ENCODE data around the gene RASGRF2. TPM values are rescaled to one million over a fixed set of nuclear protein-coding genes. Genes with fewer than 3 reads are reported as not detected.

RASGRF2 gene
- total and polyA plus RNA-seq, 2 of the 13 experiments (the other 11 are each of a cell fraction or from before 2014, with no cell fraction given): 23.6 to 29.0 TPM

DNA sequence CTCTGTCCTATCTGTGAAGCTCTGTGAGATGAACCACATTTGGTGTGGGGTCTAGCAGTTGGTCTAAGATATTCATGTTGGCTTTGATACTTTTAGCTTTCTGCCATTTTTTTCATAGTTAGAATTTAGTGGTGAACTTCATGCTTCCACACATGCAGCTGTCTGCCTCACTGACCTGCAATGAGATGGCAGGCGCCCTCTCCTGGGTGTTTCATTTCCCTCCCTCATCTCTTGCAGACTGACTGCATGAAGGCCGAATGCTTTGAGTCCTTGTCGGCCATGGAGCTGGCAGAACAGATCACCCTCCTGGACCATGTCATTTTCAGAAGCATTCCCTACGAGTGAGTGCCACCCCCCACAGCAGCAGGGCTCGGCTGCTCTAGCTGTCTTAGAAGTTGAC, 246.8 kb downstream of the RASGRF2 start:
- H3K27me3 ChIP-seq (ENCODE audit: control insufficient read depth in 1 of 2, insufficient read depth in 2 of 2, low read length in 2 of 2): no peaks in the 10 kb centered on the region
- no peak overlapping the region for H3K4me2 ChIP-seq (ENCODE audit: low read depth, low read length)
- intact Hi-C loops (cut with micrococcal nuclease; ENCODE audit: unreplicated experiment) (no loop called here), in situ Hi-C loops (cut with HindIII; ENCODE audit: extremely low pct_ligation_motif_present, low pct_unique_long_range_greater_than_20kb) (no loop called here)
- peaks cover 21 to 59% of the 10 kb centered on the region in 2 experiments; a peak in 4 of 5 replicates for H3K36me3 ChIP-seq (replicated peaks in 1 of 2; ENCODE audit: control insufficient read depth in 1 of 2, insufficient read depth in 2 of 2, low read length in 2 of 2)
- BruUV-seq (replicated peaks): no TSS peak
- 85% methylated on average over 5 of the region's 5 CpGs for WGBS (ENCODE audit: low lambda C conversion rate)
- H3K79me2 ChIP-seq (ENCODE audit: insufficient read depth, low read length): no peaks in the 10 kb centered on the region
- POLR2A ChIA-PET: no interaction called here
- DNase-seq (ENCODE audit: low spot score): no peak
- peak; percentile 66 for ATAC-seq
- peak; percentile 60 for FAIRE-seq
- H3K27ac ChIP-seq (ENCODE audit: extremely low read length, insufficient read depth, low read length): no peak overlapping the region
- TF ChIP-seq ZNF546 (CRISPR knock-in tag; conservative IDR thresholded peaks at IDR 0.05) (no peak), ATF7 (IDR thresholded peaks at IDR 0.05) (no peak), ATF7 (CRISPR knock-in tag; IDR thresholded peaks at IDR 0.05) (no peak), STAG1 (CRISPR knock-in tag; IDR thresholded peaks at IDR 0.05) (peak; percentile 43)
- TF ChIP-seq, protein P1, sequence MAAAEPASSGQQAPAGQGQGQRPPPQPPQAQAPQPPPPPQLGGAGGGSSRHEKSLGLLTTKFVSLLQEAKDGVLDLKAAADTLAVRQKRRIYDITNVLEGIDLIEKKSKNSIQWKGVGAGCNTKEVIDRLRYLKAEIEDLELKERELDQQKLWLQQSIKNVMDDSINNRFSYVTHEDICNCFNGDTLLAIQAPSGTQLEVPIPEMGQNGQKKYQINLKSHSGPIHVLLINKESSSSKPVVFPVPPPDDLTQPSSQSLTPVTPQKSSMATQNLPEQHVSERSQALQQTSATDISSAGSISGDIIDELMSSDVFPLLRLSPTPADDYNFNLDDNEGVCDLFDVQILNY (CRISPR knock-in tag; conservative IDR thresholded peaks at IDR 0.05): no peak
- TF ChIP-seq, protein P2, sequence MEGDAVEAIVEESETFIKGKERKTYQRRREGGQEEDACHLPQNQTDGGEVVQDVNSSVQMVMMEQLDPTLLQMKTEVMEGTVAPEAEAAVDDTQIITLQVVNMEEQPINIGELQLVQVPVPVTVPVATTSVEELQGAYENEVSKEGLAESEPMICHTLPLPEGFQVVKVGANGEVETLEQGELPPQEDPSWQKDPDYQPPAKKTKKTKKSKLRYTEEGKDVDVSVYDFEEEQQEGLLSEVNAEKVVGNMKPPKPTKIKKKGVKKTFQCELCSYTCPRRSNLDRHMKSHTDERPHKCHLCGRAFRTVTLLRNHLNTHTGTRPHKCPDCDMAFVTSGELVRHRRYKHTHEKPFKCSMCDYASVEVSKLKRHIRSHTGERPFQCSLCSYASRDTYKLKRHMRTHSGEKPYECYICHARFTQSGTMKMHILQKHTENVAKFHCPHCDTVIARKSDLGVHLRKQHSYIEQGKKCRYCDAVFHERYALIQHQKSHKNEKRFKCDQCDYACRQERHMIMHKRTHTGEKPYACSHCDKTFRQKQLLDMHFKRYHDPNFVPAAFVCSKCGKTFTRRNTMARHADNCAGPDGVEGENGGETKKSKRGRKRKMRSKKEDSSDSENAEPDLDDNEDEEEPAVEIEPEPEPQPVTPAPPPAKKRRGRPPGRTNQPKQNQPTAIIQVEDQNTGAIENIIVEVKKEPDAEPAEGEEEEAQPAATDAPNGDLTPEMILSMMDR (CRISPR knock-in tag; IDR thresholded peaks at IDR 0.05): peak; percentile 32
- no peak overlapping the region for H3K4me3 ChIP-seq (replicated peaks in 1 of 3; ENCODE audit: insufficient read depth in 1 of 3, low read depth in 2 of 3, low read length in 3 of 3)
- no peak overlapping the region for H2AFZ ChIP-seq (ENCODE audit: low read length)
- H3K9me3 ChIP-seq (ENCODE audit: low read length): no peaks in the 10 kb centered on the region
- CTCF ChIA-PET (ENCODE audit: low intra/inter-chr PET ratio, low total read pairs): no interaction called here
- H3K4me1 ChIP-seq (ENCODE audit: insufficient read depth, low read length): no peaks in the 10 kb centered on the region
- no peaks in the 10 kb centered on the region for H4K20me1 ChIP-seq (ENCODE audit: insufficient read depth, low read length)
- H3K9ac ChIP-seq (ENCODE audit: insufficient read depth, low read depth, low read length): no peak overlapping the region

DNA sequence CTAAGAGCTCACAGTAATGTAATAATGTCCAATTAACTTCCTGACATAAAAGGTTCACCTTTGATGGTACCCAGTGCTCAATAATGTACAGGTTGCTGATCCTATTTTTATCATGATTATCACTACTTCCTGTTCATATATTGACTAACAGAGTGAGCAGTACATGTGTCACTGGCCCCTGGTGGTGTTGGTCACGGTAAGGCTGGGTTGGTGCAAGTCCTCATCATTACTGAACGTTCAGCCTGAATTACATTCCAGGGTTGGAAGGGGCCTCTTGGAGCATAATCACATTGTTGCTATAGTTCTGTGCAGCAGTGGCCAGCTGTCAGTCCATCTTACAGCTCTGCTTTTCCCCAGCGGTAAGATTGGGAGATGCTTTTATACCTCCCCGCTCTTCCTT, 248.7 kb downstream of the RASGRF2 start:
- Histone ChIP-seq H3K9ac (ENCODE audit: insufficient read depth, low read depth, low read length) (no peak overlapping the region), H3K4me1 (ENCODE audit: insufficient read depth, low read length) (no peaks in the 10 kb centered on the region), H2AFZ (ENCODE audit: low read length) (no peak overlapping the region), H3K27ac (ENCODE audit: extremely low read length, insufficient read depth, low read length) (no peak overlapping the region), H3K4me2 (ENCODE audit: low read depth, low read length) (no peak overlapping the region), H3K4me3 (replicated peaks in 1 of 3; ENCODE audit: insufficient read depth in 1 of 3, low read depth in 2 of 3, low read length in 3 of 3) (no peak overlapping the region), H3K9me3 (ENCODE audit: low read length) (no peaks in the 10 kb centered on the region), H3K27me3 (ENCODE audit: control insufficient read depth in 1 of 2, insufficient read depth in 2 of 2, low read length in 2 of 2) (no peaks in the 10 kb centered on the region), H3K36me3 (replicated peaks in 1 of 2; ENCODE audit: control insufficient read depth in 1 of 2, insufficient read depth in 2 of 2, low read length in 2 of 2) (peaks cover 18 to 52% of the 10 kb centered on the region in 2 experiments; a peak in 4 of 5 replicates), H3K79me2 (ENCODE audit: insufficient read depth, low read length) (no peaks in the 10 kb centered on the region), H4K20me1 (ENCODE audit: insufficient read depth, low read length) (no peaks in the 10 kb centered on the region)
- ChIA-PET POLR2A (no interaction called here), CTCF (ENCODE audit: low intra/inter-chr PET ratio, low total read pairs) (no interaction called here)
- intact Hi-C loops (cut with micrococcal nuclease; ENCODE audit: unreplicated experiment) (no loop called here), in situ Hi-C loops (cut with HindIII; ENCODE audit: extremely low pct_ligation_motif_present, low pct_unique_long_range_greater_than_20kb) (no loop called here)
- FAIRE-seq (no peak), DNase-seq (ENCODE audit: low spot score) (no peak), ATAC-seq (no peak)
- no TSS peak for BruUV-seq (replicated peaks)
- WGBS (ENCODE audit: low lambda C conversion rate): 98% methylated on average over 4 of the region's 4 CpGs
- TF ChIP-seq HMG20B (CRISPR knock-in tag; conservative IDR thresholded peaks at IDR 0.05) (no peak), ZNF878 (CRISPR knock-in tag; IDR thresholded peaks at IDR 0.05) (no peak)
- TF ChIP-seq, protein P3, sequence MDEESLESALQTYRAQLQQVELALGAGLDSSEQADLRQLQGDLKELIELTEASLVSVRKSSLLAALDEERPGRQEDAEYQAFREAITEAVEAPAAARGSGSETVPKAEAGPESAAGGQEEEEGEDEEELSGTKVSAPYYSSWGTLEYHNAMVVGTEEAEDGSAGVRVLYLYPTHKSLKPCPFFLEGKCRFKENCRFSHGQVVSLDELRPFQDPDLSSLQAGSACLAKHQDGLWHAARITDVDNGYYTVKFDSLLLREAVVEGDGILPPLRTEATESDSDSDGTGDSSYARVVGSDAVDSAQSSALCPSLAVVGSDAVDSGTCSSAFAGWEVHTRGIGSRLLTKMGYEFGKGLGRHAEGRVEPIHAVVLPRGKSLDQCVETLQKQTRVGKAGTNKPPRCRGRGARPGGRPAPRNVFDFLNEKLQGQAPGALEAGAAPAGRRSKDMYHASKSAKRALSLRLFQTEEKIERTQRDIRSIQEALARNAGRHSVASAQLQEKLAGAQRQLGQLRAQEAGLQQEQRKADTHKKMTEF (CRISPR knock-in tag; IDR thresholded peaks at IDR 0.05): no peak
- TF ChIP-seq, protein P4, sequence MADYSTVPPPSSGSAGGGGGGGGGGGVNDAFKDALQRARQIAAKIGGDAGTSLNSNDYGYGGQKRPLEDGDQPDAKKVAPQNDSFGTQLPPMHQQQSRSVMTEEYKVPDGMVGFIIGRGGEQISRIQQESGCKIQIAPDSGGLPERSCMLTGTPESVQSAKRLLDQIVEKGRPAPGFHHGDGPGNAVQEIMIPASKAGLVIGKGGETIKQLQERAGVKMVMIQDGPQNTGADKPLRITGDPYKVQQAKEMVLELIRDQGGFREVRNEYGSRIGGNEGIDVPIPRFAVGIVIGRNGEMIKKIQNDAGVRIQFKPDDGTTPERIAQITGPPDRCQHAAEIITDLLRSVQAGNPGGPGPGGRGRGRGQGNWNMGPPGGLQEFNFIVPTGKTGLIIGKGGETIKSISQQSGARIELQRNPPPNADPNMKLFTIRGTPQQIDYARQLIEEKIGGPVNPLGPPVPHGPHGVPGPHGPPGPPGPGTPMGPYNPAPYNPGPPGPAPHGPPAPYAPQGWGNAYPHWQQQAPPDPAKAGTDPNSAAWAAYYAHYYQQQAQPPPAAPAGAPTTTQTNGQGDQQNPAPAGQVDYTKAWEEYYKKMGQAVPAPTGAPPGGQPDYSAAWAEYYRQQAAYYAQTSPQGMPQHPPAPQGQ (CRISPR knock-in tag; IDR thresholded peaks at IDR 0.05; ENCODE audit: borderline replicate concordance): no peak
- TF ChIP-seq, protein P2 (CRISPR knock-in tag; IDR thresholded peaks at IDR 0.05): no peak

All from HepG2 (cell line).